ENCODE measurements around the gene SMAD4.
"Not testable (repeated sequence)": the region's sequence is repeated elsewhere in the genome, so short reads cannot be mapped to it uniquely, and the experiment has no call there.

SMAD4 gene

DNA sequence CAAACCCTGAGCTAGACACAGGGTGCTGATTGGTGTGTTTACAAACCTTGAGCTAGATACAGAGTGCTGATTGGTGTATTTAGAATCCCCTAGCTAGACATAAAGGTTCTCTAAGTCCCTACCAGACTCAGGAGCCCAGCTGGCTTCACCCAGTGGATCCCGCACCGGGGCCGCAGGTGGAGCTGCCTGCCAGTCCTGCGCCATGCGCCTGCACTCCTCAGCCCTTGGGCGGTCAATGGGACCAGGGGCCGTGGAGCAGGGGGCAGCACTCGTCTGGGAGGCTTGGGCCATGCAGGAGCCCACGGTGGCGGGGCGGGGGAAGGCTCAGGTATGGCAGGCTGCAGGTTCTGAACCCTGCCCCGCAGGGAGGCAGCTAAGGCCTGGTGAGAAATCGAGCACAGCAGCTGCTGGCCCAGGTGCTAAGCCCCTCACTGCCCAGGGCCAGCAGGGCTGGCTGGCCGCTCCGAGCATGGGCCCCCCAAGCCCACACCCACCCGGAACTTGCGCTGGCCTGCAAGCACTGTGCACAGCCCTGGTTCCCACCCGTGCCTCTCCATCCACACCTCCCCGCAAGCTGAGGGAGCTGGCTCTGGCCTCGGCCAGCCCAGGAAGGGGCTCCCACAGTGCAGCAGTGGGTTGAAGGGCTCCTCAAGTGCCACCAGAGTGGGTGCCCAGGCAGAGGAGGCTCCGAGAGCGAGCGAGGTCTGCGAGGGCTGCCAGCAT is 81.8 kb downstream of the SMAD4 start:
- not testable (repeated sequence) for DNase-seq (ENCODE audit: low read depth)

DNA sequence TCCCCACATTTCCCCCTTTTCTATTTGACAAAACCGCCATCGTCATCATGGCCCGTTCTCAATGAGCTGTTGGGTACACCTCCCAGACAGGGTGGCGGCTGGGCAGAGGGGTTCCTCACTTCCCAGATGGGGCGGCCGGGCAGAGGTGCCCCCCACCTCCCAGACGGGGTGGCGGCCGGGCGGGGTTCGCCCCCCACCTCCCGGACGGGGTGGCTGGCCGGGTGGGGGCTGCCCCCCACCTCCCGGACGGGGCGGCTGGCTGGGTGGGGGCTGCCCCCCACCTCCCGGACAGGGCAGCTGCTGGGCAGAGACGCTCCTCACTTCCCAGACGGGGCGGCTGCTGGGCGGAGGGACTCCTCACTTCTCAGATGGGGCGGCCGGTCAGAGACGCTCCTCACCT is 87.0 kb downstream of the SMAD4 start:
- not testable (repeated sequence) for DNase-seq (ENCODE audit: low read depth)

DNA sequence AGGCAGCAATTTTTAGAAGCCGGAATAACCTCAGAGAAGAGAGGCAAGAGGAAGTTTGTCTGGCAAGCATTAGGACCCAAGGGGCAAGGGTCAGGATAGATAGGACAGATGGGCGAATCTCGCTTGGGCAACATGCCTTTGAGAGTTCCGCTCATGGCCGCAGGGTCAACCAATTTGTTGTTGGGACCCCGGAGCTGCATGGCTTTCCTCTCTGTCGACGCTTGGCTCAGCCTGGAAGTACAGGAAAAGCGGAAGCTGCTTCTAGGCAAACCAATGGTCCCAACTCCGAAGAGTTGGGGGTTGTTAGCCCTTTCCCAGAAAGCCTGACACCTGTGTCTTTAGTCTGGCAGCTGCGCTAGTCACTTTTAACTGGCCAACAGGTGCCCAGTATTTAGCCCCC is 89.5 kb downstream of the SMAD4 start:
- DNase-seq (ENCODE audit: low read depth) = not testable (repeated sequence)

DNA sequence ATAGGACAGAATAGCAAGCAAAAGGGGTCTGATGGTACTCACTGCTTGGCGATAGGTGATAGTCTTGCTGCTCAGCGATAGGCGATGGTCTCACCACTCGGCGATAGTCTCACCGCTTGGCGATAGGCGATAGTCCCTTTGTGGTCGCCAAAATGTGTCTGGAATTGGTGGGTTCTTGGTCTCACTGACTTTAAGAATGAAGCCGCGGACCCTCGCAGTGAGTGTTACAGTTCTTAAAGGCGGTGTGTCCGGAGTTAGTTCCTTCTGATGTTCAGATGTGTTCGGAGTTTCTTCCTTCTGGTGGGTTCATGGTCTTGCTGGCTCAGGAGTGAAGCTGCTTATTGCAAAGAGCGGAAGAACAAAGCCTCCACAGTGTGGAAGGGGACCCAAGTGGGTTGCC is 90.0 kb downstream of the SMAD4 start:
- DNase-seq (ENCODE audit: low read depth) = not testable (repeated sequence)

DNA sequence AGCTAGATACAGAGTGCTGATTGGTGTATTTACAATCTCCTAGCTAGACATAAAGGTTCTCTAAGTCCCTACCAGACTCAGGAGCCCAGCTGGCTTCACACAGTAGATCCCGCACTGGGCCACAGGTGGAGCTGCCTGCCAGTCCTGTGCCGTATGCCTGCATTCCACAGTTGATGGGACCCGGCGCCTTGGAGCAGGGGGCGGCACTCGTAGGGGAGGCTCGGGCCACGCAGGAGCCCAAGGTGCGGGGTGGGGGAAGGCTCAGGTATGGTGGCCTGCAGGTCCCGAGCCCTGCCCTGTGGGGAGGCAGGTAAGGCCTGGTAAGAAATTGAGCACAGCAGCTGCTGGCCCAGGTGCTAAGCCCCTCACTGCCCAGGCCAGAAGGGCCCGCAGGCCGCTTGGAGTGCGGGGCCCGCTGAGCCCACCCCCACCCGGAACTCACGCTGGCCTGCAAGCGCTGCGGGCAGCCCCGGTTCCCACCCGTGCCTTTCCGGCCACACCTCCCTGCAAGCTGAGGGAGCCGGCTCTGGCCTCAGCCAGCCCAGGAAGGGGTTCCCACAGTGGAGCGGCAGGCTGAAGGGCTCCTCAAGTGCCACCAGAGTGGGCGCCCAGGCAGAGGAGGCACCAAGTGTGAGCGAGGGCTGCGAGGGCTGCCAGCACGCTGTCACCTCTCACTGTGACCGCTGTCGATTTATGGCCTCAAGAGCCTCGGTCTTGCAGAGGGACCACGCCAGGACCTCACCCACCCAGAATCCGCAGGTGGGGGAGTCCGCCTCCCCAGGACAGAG is 91.0 kb downstream of the SMAD4 start:
- DNase-seq (ENCODE audit: low read depth) = no peak

- DNase-seq (ENCODE audit: low read depth) = no peak
These were observed 91.5 kb downstream of the SMAD4 start for GRCh38 chr18:51121597-51121857.

GRCh38 chr18:51122266-51123045 is 92.4 kb downstream of the SMAD4 start:
- DNase-seq (ENCODE audit: low read depth) = no peak

GRCh38 chr18:51123046-51123395 is 93.0 kb downstream of the SMAD4 start:
- DNase-seq (ENCODE audit: low read depth) = no peak

DNA sequence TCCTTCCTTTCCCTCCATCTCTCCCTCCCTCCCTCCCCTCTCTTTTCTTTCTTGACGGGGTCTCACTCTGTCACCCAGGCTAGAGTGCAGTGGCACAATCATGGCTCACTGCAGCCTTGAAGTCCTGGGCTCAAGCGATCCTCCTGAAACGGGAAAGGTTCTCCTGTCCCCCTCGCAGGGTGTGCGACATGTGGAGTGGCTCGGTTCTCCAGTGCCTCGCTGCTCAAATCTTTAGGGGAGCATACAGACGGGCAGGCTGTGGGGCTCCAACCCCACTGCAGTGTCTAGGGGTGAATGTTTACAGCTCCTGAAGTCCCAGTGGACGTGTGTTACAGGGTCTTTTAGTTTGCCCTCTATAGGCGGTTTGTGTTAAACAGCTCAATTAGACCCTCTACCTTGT is 93.5 kb downstream of the SMAD4 start:
- DNase-seq (ENCODE audit: low read depth) = no peak

DNA sequence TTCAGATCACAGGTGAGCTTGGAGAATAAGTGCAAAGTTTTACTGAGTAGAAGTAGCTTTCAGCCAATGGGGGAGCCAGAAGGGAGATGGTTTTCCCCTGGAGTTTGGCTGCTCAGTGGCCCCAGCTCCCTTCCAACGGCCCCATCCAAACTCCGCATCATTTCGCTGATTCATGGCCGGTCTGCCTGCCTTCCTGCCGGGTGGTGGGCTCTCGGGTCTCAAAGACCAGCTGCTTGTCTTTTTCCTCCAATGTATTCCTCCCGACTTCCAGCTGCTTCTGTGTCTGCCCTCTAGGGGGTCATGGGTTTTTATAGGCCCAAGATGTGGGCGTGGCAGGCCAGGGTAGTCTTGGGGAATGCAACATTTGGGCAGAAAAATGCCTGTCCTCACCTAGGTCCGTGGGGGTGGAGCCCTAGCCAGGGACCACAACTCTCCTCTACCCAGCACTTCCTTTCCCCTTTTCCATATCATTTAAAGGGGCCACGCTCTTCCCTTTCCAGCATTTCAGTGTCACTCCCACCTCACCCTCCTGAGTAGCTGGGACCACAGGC is 94.0 kb downstream of the SMAD4 start:
- no peak for DNase-seq (ENCODE audit: low read depth)

DNA sequence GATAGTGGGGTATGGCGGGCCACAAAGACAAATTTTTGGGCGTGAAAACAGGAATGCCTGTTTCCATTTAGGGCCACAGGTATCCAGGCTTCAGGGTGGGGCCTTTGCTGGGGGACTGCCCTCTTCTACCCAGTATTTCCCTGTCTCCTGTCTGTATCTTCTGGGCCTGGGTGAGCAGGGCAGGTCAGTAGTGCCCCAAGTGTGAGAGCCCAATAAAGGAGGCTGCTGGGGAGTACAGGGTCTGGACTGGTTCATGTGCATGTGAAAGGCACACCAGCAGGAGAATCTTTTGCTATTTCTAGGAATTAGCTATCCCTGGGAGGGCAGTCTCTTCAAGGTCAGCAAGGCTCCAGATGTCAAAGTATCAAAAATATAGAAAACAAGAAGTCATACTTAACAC is 96.0 kb downstream of the SMAD4 start:
- no peak for DNase-seq (ENCODE audit: low read depth)

GRCh38 chr18:51127664-51128063 is 97.7 kb downstream of the SMAD4 start:
- no peak for DNase-seq (ENCODE audit: low read depth)

- no peak for DNase-seq (ENCODE audit: low read depth)
These were observed 98.5 kb downstream of the SMAD4 start for GRCh38 chr18:51128533-51128932.

DNA sequence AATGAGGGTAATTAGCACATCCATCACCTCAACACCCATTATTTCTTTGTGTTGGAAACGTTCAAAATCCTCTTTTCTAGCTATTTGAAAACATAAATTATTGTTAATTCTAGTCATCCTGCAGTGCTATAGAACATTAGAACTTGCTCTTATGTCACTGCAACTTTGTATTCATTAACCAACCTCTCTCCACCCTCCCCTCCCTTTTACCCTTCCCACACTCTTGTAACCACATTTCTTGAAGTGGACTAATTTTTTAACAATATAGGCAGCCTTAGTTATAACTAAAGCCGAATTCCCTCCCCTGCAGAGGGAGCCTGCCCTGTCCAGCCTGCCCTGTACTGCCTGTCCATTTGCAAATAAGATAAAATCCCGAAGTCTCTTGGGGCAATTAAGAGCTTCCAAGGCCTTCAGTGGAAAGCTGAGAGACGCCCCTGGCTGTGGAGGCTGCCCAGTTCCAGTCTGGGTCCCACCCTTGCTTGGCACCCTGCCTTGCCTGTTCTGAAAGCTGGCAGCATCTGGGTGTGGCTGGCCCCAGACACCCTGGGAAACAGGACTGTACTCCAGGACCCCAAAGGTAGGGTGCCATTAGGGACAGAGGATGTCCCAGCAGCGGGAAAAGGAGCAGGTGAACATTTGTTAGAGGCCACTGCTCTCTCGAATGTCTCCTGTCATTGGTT is 102.4 kb downstream of the SMAD4 start:
- DNase-seq (ENCODE audit: low read depth) = no peak

DNA sequence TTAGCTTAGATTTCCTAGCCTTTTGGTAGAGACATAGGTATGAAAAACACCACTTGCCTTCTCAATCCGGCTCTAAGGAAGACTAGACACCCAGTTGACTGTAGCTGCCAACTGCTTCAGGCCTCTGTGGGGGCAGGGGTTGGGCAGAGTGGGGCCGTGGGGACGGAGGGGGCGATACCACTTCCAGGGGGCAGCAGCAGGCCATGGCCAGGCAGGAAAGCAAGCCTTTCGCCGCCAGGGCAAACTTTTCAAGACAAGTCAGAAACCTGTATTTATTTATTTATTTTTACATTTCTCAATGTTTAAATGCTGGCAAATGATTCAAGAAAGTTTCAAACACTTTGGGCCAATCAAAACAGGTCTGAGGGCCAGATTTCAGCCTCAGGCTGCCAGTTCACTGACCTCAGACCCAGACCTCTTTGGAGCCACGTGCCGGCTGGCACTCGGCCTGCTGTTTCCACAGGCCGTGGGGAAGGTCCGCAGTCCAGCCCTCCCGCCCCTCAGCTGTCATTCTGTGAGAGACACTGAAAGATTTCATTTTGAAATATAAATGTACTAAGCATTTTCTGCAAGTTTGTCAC is 103.7 kb downstream of the SMAD4 start:
- no peak for DNase-seq (ENCODE audit: low read depth)

All from activated gamma-delta T cell treated with anti-CD3 and anti-CD28 coated beads, Interleukin-2, amount 50 U/mL, for 16 hours (primary cell).